IMR-90 (cell line): Measurements from ENCODE around the gene KIF1B. TPM values are rescaled to one million over a fixed set of nuclear protein-coding genes. Genes with fewer than 3 reads are reported as not detected.

Experiments used
- ATAC-seq: fragments of 200-7000 bp; cut with Tn5 transposase; 2 replicates; pipeline ENCODE4 v1.9.1; 2020; ENCODE audit warnings: low read depth, mild to moderate bottlenecking, moderate library complexity
- BruUV-seq: library from RNA; stranded (reverse); fragments of 400-500 nt; replicated peaks from 2 replicates; lab custom pipeline; 2021; lab: Mats Ljungman, UMichigan
- CTCF ChIA-PET: fragments of 300-600 bp; formaldehyde crosslinking; extraction: SDS; loops from one replicate; lab custom pipeline; 2021; ENCODE audit warnings: antibody characterized with exemption; lab: Yijun Ruan, JAX
- POLR2A ChIA-PET: fragments of 300-600 bp; sonication (Branson Sonifier 250); formaldehyde crosslinking; loops from one replicate; lab custom pipeline; 2022; ENCODE audit warnings: antibody characterized with exemption; ENCODE audit not compliant: unreplicated experiment; lab: Charles Lee
- DNase-seq: peaks from one replicate; pipeline ENCODE4 v3.0.0; 2013
- H2AFZ ChIP-seq: replicated peaks from 2 replicates; pipeline ENCODE3; 2013; ENCODE audit warnings: low read length, mild to moderate bottlenecking; ENCODE audit not compliant: poor library complexity
- H2AK5ac ChIP-seq: 2 replicates; pipeline ENCODE4 v1.6.1; 2013; ENCODE audit warnings: low read depth, low read length, inconsistent platforms
- H2AK9ac ChIP-seq: replicated peaks from 2 replicates; pipeline ENCODE3; 2013; ENCODE audit warnings: mild to moderate bottlenecking, low read depth, low read length, moderate library complexity; ENCODE audit not compliant: poor library complexity
- H2BK120ac ChIP-seq: 2 replicates; pipeline ENCODE4 v1.6.1; 2013; ENCODE audit warnings: low read depth, low read length, inconsistent platforms
- H2BK15ac ChIP-seq: 3 replicates; pipeline ENCODE4 v1.6.1; 2013; ENCODE audit warnings: low read depth, low read length, inconsistent platforms
- H2BK20ac ChIP-seq: 2 replicates; pipeline ENCODE4 v1.6.1; 2013; ENCODE audit warnings: low read depth, mild to moderate bottlenecking, inconsistent platforms, low read length, moderate library complexity
- H2BK5ac ChIP-seq: 2 replicates; pipeline ENCODE4 v1.6.1; 2013; ENCODE audit warnings: mild to moderate bottlenecking, low read depth, low read length, inconsistent platforms; ENCODE audit not compliant: poor library complexity, severe bottlenecking
- H3K14ac ChIP-seq: replicated peaks from 2 replicates; pipeline ENCODE4 v1.6.1; 2013; ENCODE audit warnings: low read depth, low read length, inconsistent platforms
- H3K18ac ChIP-seq: 2 replicates; pipeline ENCODE4 v1.6.1; 2013; ENCODE audit warnings: low read depth, low read length, control low read depth
- H3K23ac ChIP-seq: 2 replicates; pipeline ENCODE4 v1.6.1; 2013; ENCODE audit warnings: low read depth, low read length, inconsistent platforms
- H3K27ac ChIP-seq: 2 replicates; pipeline ENCODE4 v1.5.1; 2013; ENCODE audit warnings: mild to moderate bottlenecking, control low read depth, low read length; ENCODE audit not compliant: insufficient read depth
- H3K27me3 ChIP-seq: 2 replicates; pipeline ENCODE4 v1.6.1; 2013; ENCODE audit warnings: low read length; ENCODE audit not compliant: control insufficient read depth, insufficient read depth
- H3K36me3 ChIP-seq: 2 replicates; pipeline ENCODE4 v1.6.1; 2013; ENCODE audit warnings: low read length, mixed read lengths; ENCODE audit not compliant: control insufficient read depth, insufficient read depth
- H3K4ac ChIP-seq: 2 replicates; pipeline ENCODE4 v1.6.1; 2013; ENCODE audit warnings: low read depth, low read length, inconsistent platforms
- H3K4me1 ChIP-seq: 2 replicates; pipeline ENCODE4 v1.6.1; 2013; ENCODE audit warnings: low read length, mixed read lengths; ENCODE audit not compliant: control insufficient read depth, insufficient read depth
- H3K4me2 ChIP-seq: 2 replicates; pipeline ENCODE4 v1.6.1; 2013; ENCODE audit warnings: low read depth, mild to moderate bottlenecking, control low read depth, low read length, moderate library complexity
- H3K4me3 ChIP-seq: 2 replicates; pipeline ENCODE4 v1.5.1; 2013; ENCODE audit warnings: low read depth, mild to moderate bottlenecking, control low read depth, low read length, moderate library complexity; ENCODE audit not compliant: insufficient read depth
- H3K56ac ChIP-seq: 2 replicates; pipeline ENCODE4 v1.6.1; 2013; ENCODE audit warnings: low read length, inconsistent platforms; ENCODE audit not compliant: insufficient read depth; ENCODE audit errors: extremely low read depth
- H3K79me1 ChIP-seq, 2 experiments: 2 replicates each; pipeline ENCODE4 v1.6.1; 2013; ENCODE audit warnings: low read length in 2 of 2, inconsistent platforms in 1 of 2, low read depth in 1 of 2
- H3K9ac ChIP-seq: 2 replicates; pipeline ENCODE4 v1.6.1; 2013; ENCODE audit warnings: low read depth, low read length, control low read depth
- H3K9me1 ChIP-seq: 2 replicates; pipeline ENCODE4 v1.6.1; 2013; ENCODE audit warnings: low read length, inconsistent platforms; ENCODE audit not compliant: insufficient read depth
- H3K9me3 ChIP-seq: 2 replicates; pipeline ENCODE4 v1.6.1; 2013; ENCODE audit warnings: low read length; ENCODE audit not compliant: control insufficient read depth, insufficient read depth
- H4K20me1 ChIP-seq: 2 replicates; pipeline ENCODE4 v1.6.1; 2013; ENCODE audit warnings: low read length, inconsistent platforms; ENCODE audit not compliant: insufficient read depth
- H4K5ac ChIP-seq: 2 replicates; pipeline ENCODE4 v1.6.1; 2013; ENCODE audit warnings: mild to moderate bottlenecking, low read depth, low read length, control low read depth
- H4K8ac ChIP-seq, 2 experiments: 2 replicates each; pipeline ENCODE4 v1.6.1; 2013; ENCODE audit warnings: low read depth in 2 of 2, low read length in 2 of 2, control low read depth in 1 of 2, inconsistent platforms in 1 of 2
- H4K91ac ChIP-seq: 2 replicates; pipeline ENCODE4 v1.6.1; 2013; ENCODE audit warnings: low read depth, low read length, inconsistent platforms; ENCODE audit not compliant: insufficient read depth
- BHLHE40 ChIP-seq: fragments of 150-350 bp; IDR thresholded peaks from 2 replicates; pipeline ENCODE4 v1.6.1; 2016; ENCODE audit warnings: mild to moderate bottlenecking, low read depth, low read length
- FOS ChIP-seq: fragments of 150-350 bp; IDR thresholded peaks from 2 replicates; pipeline ENCODE4 v1.6.1; 2016; ENCODE audit warnings: low read depth, low read length
- MAFK ChIP-seq: IDR thresholded peaks from 2 replicates; pipeline ENCODE4 v1.6.1; 2012; ENCODE audit warnings: low read depth, low read length, improper control_type of control experiment
- RAD21 ChIP-seq: IDR thresholded peaks from 2 replicates; pipeline ENCODE4 v1.6.1; 2012; ENCODE audit warnings: low read length, improper control_type of control experiment
- RFX5 ChIP-seq: IDR thresholded peaks from 2 replicates; pipeline ENCODE4 v1.8.0; 2012; ENCODE audit warnings: low read depth, mild to moderate bottlenecking, low read length, moderate library complexity
- WGBS, 2 experiments: methylation state at CpG; one replicate each; pipeline versions ENCODE4 v1.1.5 to v1.1.7; 2013; ENCODE audit warnings: missing lambda C conversion rate in 2 of 2; ENCODE audit not compliant: insufficient read length in 1 of 2; ENCODE audit errors: extremely low coverage in 2 of 2; 5-methylcytosine and 5-hydroxymethylcytosine counted together
- dilution Hi-C: fragments of 300-500 bp; cut with HindIII; formaldehyde crosslinking; loops from one replicate; pipeline ENCODE4 v1.14.3; 2018; ENCODE audit warnings: low sequenced_read_pairs; ENCODE audit not compliant: unreplicated experiment
- in situ Hi-C: fragments of 300-500 bp; cut with MboI; formaldehyde crosslinking; loops from 3 replicates; pipeline ENCODE4 v1.14.3; 2019; ENCODE audit warnings: low sequenced_read_pairs, inconsistent platforms, mixed read lengths
- intact Hi-C: fragments of 100-400 bp; cut with micrococcal nuclease; formaldehyde crosslinking; loops from 2 replicates; pipeline ENCODE4 v1.10.0; 2022
- polyA plus RNA-seq, 3 experiments: library from polyadenylated mRNA; depleted of rRNA; stranded (reverse); fragments of >200 nt; gene quantifications; 2 replicates each; pipeline ENCODE4 v1.2.3, GENCODE V29; 2012; ENCODE audit warnings: low replicate concordance in 1 of 3
- total RNA-seq: library from RNA; depleted of rRNA; stranded (reverse); fragments of >200 nt; gene quantifications from 2 replicates; pipeline ENCODE4 v1.2.3, GENCODE V29; 2012

KIF1B gene
- total and polyA plus RNA-seq, 2 of the 4 experiments (the other 2 are of a cell fraction), result 13.0 to 21.1 TPM

DNA sequence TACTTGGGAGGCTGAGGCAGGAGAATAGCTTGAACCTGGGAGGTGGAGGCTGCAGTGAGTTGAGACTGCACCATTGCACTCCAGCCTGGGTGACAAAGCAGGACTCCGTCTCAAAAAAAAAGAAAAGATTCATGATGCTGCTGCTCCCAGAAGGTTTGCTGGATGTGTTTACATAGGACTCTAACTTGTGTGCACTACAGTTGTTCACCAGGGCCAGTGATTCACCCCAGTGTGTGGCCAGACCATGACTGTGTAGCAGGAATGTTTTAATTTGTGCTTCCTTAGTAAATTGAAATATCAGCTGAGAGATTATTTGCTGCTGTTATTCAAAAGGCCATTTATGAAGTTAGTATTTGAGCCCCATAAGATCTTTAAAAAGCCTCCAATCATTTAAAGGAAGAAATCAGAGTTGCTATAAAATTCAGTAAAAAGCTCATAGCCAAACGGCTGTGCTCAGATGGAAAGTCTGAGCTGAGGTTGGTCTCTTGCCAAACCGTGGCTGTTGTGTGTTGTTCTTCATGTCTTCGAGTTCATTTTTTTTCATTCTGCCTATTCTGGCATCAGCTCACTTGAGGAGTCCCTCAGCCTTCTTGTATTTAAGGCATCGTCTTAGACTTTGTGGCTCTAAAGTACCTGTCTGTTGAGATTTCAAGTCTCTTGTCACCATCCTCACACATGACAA is 170.4 kb downstream of the KIF1B start:
- Histone ChIP-seq H3K4me1 (peaks cover 6% of the 10 kb centered on the region), H3K9ac (no peak overlapping the region), H4K8ac (peak overlapping the region in 1 of 2 experiments; percentile 68; a peak in 2 of 4 replicates), H2AK9ac (peak overlapping the region; percentile 18), H3K18ac (peak overlapping the region; percentile 11; the same call in 1 of the 2 replicates), H2AK5ac (peak overlapping the region; percentile 16), H3K14ac (peak overlapping the region; percentile 54), H3K4ac (peak overlapping the region; percentile 54), H2AFZ (no peak overlapping the region), H3K27ac (peak overlapping the region; percentile 47; the same call in 1 of the 2 replicates), H4K20me1 (no peaks in the 10 kb centered on the region), H3K27me3 (no peaks in the 10 kb centered on the region), H4K5ac (no peak overlapping the region; the same call in 1 of the 2 replicates), H2BK120ac (peak overlapping the region; percentile 61), H3K56ac (peak overlapping the region; percentile 22), H3K36me3 (peaks cover 4% of the 10 kb centered on the region; the same call in 1 of the 2 replicates), H3K79me1 (0 out of 4 replicates have a peak, but pooled peaks cover 0 to 4% of the 10 kb centered on the region in 2 experiments), H2BK15ac (peak overlapping the region; percentile 7; the same call in 1 of the 3 replicates), H2BK5ac (peak overlapping the region; percentile 77), H3K23ac (peak overlapping the region; percentile 72; the same call in 1 of the 2 replicates), H2BK20ac (peak overlapping the region; percentile 67), H3K4me2 (peak overlapping the region; percentile 23; the same call in 1 of the 2 replicates), H3K4me3 (no peak overlapping the region), H3K9me1 (peaks cover 5% of the 10 kb centered on the region; the same call in 1 of the 2 replicates), H4K91ac (peak overlapping the region; percentile 17; the same call in 1 of the 2 replicates), H3K9me3 (no peaks in the 10 kb centered on the region)
- WGBS, 2 experiments, result 25% methylated on average over 4 of the region's 5 CpGs; no CpG with 5 or more reads in 1 of the 2 experiments
- DNase-seq (peak; percentile 97), ATAC-seq (peak; percentile 91)
- dilution Hi-C loops (no loop called here), intact Hi-C loops (no loop called here), in situ Hi-C loops (no loop called here)
- ChIA-PET POLR2A (no interaction called here), CTCF (interaction anchor here (0.7 kb wide), 1 partner anchor 49 kb away, joined by 3 read pairs; the partner anchor contains the start of gene CENPS)
- TF ChIP-seq BHLHE40, result 0 out of 2 replicates have a peak, but pooled peaks have one; percentile 22
- TF ChIP-seq MAFK, result 0 out of 2 replicates have a peak, but pooled peaks have one; percentile 12
- TF ChIP-seq RFX5, result no peak
- TF ChIP-seq FOS, result peak; percentile 91
- TF ChIP-seq RAD21, result 0 out of 2 replicates have a peak, but pooled peaks have one; percentile 1
- BruUV-seq, result no TSS peak
